Ammon's horn (tissue), 1 donor: Measurements from ENCODE around the gene KRT77.
"Not testable (repeated sequence)": the region's sequence is repeated elsewhere in the genome, so short reads cannot be mapped to it uniquely, and the experiment has no call there.

Source experiments
- DNase-seq: peaks from one replicate; pipeline ENCODE4 v3.0.0-alpha.2; 2016; ENCODE audit warnings: low spot score

Gene KRT77

DNA sequence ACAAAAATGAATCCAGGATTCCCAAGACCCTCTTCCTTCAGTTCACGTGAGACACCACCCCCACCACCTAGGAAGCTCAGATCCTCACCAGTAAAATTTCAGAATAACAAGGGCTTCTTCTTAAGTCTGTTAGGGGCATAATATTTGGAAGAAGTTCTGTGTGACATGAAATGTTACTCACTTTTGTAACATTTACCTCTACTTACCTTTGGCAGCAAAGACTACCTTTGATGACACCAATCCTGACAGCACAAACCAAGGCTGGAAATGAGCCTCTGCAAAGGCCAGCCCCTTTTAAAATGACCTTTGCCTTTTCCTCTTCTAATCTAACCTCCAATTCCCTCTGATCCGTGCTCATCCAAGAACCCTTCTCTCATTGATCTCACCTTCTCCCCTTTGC, 19.4 kb upstream of the KRT77 start:
- DNase-seq, result no peak

DNA sequence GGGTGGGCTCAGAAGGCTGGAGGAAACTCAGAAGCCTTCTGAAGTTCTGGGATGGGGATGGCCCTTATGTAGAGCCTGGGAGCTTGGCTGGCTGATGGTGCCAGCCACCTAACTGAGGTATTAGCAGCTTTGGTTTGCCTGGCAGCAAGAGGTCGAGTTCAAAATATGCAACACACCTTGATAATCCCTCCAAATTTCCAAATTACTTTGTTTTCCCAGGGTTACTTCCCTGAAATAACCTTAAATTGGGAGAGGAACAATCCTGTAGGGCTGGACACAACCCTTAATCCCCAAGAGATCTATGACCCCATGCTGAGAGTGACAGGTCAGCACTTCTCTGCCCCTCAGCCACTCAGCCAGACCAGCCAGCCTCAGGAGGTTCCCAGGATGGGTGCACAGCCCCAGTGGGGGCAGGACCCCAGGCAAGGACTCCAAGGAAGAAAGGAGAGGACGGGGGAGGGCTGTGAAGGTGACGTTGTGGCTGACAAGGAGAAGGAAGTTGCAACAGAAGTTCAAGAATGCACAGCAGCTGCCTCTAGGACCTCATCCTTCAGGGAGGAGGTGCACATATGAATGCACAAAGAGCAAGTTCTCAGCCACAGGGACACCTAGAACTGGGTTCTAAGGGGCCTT, 18.6 kb upstream of the KRT77 start:
- DNase-seq, result no peak

DNA sequence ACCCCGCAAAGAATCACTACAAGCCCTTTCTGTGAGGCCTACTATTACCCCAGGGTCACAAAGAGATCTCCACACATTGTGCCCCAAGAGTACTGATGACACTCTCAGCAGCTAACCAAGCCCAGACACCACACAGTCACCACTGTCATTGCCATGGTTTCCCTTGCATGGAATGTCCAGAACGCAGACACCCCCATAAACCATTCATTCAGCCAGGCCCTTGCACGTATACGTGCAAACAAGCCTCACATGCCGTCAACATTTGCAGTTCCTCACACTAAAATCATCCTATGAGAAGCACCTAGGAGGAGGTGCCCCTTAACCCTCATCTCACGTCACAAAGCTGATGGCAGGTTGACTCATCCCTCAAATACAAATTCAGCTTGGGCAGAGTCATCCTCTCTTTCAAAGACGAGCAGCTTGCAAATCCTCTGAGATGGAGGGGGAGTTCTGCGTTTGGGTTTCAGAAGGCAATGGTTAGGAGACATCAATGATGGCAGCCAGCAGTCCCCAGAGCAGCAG, 17.1 kb upstream of the KRT77 start:
- DNase-seq, result no peak

DNA sequence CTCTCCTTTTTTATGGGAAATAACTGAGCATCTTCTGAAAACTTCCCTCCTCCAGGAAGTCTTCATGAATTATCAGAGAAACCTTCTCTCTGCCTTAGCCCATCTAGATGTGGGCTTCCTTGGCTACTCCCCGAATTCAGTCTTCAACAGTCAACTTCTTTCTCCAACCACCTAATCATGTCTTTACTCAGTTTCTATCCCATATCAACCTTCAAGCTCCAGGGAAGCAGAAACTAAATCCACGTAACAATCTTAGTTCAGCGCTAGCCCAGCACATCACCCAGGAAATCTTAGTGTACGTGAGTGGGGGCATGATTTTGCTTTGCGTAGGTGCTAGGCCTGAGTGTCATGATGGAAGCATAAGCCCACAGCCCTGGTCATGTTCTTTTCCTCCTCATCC, 12.7 kb upstream of the KRT77 start:
- DNase-seq, result no peak

DNA sequence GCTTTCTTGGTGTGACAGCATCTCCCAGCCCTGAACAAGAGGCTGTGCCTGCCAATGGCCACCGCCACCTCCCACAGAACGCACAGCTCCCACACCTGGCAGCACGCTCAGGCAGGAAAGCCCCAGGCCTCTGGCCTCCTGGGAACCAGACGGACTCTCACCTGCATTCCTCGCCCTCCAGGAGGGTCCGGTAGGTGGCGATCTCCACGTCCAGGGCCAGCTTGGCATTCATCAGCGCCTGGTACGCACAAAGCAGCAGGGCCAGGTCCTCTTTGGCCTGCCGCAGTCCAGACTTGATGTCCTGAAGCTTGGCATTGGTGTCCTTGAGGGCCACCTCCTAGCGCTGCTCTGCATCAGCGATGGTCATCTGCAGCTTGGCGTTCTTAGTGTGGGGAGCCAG, 12.1 kb upstream of the KRT77 start:
- no peak for DNase-seq

DNA sequence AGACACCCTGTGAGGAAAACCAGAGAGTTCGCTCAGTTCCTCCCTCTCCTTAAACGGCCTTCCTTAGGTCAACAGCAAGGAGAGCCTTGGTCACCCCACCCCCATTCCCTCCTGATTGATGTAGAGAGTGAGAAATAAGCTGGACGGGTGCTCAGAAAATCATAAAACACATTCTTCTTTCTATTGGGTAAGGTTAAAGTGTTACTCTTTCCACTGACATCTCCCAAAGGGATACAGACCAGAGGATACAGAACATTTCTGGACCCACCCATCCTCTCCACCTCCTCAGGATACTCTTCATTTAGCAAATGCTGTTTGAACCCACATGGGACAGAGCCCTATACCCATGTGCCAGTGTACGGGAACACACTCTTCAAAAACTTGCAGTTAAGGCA, 11.6 kb upstream of the KRT77 start:
- no peak for DNase-seq

DNA sequence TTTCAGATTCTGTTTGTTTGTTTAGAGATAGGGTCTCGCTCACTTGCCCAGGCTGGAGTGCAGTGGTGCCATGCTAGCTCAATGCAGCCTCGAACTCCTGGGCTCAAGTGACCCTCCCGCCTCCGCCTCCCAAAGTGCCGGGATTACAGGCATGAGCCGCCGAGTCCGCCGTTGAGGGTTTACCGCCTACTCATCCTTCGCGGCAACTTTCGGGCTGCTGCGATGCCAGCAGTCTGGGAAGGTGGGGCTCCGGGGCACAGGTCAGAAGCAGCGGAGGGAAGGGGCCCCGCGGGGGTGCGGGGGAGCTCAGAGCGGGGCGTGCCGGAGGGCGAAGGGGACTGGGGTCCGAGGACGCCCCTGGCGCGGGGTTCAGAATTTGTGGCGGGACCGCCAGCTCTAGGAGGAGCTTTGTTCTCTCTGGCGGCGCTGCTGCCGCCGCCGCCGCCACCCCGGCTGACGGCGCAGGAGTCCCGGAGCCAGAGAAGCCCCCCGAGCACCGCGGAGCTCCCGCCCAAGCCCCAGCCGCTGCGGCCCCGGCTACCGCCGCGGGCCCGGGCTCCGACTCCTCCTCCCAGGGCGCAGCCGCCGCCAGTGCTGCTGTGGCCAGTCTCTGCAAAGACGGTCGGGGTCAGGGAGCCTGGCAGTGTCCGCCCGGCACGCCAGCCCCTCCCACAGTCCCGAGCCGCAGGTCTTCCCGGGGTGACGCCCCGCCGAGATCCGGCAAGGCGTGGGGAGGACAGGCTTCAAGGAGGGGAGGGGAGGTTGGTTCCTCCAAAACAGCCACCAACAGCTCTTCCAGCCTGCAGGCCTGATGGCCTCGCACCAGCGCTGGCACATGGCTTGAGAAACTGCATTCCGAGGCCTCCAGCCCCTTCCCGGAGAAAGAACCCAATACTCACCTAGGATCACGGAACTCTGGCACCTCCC, 10.9 kb upstream of the KRT77 start:
- no peak for DNase-seq

DNA sequence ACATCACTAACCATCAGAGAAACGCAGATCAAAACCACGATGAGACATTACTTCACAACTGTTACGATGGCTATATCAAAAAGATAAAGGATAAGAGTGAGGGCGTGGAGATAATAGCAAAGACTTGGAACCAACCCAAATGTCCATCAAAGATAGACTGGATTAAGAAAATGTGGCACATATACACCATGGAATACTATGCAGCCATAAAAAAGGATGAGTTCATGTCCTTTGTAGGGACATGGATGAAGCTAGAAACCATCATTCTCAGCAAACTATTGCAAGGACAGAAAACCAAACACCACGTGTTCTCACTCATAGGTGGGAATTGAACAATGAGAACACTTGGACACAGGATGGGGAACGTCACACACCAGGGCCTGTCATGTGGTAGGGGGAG, 8.8 kb upstream of the KRT77 start:
- DNase-seq, result not testable (repeated sequence)

DNA sequence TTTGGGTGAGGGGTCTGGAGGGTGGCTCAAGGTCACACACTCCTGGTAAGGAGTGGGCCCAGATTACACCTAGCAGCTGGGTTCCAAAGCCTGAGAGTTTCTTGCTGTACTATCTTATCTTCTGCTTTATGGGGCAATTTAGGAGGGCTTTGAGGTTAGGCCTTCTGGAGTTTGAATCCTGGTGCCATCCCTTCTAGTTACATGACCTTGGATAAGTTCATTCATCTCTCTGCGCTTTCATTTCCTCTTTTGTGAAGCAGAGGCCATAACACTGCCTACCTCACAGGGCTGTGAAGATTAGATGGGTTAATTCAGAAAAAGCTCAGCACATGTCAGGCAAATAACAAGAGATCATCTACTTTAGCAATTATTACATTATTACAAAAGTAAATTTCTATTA, 7.4 kb upstream of the KRT77 start:
- no peak for DNase-seq

DNA sequence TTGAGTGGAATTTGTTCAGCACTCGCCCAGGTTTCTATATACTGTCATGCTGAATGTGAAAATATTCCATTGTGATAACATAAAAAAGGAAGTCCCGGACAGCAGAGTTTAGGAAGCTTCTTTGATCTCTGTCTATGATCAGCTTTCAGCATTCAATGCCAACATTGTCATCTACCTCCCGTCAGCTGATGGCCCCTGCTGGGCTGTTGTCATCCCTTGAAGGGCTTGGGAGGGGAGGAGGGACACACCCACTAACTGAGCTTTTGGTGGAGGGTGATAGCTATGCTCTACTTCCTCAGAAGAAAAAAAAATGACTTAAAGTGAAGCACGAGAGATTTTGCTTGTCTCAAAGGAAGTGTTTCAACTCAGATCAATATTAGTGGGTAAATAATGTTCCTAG, 4.7 kb upstream of the KRT77 start:
- no peak for DNase-seq

DNA sequence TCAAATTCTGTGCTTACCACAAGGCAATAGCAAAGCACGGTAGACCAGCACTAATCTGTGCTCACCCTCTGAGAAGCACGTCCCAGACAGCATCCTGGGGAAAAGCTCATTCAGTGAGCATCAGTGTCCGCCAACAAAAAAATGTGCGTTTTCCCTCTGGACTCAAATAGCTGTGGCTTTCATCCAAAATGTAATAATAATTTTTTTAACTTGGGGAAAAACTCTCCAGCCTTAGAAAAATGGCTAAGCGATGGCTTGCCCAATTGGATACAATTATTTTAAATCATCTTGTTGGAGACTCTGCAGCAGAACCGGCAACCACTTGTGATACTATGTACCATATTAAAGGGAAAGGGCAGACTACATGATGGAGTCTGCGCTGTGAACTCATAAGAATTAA, 1.1 kb upstream of the KRT77 start:
- no peak for DNase-seq

DNA sequence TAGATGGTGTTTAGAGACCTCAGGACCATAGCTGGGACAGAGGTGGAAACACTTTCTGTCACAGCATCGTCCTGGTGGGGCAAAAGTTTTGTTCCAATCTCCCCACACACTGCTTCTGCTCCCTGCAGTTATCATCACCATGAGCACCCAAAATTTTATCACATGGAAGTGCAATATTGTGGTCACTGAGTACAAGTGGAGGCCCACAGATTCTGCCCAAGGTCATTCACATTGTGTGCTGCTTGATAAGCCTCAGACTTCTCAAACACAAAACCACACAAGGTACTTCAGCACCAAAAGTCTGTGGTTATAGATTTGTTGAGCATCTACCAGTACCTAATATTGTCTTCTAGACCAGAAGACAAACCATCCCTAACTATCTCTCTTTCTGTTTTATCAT, 554 bp upstream of the KRT77 start:
- DNase-seq, result no peak

DNA sequence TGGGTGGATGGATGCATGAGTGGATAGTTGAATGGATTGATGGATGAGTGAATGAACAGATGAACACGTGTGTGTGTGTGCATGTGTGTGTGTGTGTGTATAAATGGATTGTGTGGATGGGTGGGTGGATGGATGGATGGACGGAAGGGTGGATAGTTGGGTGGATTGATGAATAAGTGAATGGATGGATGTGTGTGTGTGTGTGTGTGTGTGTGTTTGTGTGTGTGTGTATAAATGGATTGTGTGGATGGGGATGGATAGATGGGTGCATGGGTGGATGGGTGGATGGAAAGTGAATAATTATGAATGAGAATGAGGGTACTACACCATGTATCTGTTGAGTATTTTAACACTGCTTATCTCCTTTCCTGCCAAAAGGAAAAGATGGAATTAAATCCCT, 986 bp downstream of the KRT77 start:
- DNase-seq, result no peak

DNA sequence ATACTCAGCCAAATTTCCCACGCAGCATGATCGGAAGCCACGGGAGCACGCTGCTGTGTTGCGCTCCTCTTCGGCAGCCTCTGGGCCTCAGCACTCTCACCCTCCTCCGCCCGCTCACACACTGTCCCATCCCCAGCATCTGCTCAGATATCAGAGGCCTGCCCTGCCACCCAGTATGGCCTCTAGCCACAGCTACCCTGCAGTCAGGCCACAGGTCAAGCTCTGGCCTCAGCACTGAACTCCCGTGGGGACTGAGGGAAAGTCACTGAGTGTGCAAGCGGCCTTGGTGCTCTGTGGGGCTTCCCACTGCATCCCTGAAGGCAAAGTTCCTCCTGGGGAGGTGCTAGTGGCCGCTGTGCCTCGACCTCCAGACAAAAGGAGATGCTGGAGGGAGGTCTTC, 2.0 kb downstream of the KRT77 start:
- no peak for DNase-seq

DNA sequence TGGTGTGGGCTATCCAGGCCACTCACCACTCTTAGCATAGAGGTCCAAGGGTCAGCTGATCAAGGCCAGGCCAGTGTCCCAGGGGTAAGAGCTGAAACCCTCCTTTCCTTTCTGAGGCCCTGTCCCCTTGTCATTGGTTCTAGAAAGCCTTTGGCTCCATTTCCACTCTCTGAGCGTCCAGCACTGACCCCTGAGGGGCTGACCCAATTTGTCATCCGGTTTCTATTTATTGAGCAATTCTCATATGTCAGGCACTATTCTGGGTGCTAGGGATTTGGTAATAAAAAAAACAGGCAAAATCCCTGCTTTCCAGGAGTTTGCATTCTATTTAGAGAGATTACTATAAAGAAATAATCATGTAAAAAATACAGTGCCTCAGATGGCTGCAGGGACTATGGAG, 3.4 kb downstream of the KRT77 start:
- no peak for DNase-seq

DNA sequence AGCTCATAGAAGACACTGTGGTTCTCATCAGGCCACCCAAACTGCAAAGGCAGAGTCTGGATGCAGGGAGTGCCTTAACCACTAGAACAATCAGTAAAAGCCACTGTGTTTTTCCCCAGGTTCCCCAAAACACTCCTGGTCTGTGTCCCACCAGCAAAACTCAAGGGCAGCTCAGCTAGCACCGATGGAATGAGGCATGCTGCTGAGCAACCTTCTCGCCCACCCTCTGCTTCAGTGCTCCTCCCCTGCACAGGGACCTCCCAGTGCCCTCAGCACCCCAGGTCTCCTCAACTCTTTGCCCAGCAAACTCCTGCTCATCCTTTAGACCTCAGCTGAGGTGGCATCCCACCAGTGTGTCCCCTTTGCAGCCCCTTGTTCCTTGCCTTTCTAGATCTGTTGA, 4.0 kb downstream of the KRT77 start:
- no peak for DNase-seq

DNA sequence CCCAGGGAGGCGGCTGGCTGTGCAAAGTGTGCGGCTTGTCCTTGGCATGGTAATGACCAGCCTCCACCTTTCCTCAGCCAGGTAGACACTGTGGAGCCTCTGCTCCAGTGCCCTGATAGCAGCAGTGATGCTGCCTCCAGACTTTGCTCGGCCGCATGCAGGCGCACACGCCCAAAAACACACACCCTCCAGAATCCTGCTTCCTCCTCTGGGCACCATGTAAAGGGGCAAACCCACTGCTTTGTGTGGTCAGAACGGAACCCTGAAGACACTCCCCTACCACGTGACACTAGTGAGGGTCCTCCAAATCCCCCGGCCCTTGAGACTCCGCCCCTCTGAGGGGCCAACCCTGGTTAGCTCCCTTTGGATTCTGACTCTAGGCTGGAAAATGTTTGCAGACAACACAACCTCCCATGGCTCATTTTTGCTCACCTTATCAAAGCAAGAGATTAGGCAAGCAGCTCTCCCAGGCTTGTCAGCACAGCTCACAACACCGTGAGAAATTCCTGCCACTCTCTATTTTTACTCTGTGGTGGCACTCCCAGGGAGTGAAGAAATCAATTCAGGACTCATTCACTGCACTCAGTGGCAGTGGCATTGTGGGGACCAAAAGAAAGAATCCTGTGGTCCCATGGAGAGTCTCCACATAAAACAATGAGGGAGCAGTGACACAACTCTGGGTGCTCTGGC, 4.5 kb downstream of the KRT77 start:
- DNase-seq, result no peak

DNA sequence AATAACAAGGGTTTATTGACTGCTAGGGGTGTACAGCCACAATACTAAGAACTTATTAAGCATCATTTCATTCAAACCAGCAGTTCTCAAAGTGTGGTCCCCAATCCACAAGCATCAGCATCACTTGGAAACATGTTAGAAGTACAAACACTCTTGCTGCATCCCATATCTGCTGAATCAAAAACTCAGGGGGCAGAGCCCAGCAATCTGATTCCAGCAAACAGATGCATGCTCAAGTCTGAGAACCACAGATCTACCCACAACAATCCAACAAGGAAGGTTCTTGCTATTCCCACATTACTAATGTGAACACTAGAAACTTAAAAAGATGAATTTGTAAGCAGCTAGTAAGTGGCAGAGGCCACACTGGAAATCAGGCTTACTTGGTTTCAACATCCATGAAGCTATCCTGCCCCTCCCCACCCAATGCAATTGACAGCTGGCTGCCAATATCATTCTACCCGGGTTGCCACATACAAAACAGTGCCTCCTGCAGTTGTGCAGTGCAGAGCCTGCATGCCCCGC, 6.2 kb downstream of the KRT77 start:
- DNase-seq, result no peak

DNA sequence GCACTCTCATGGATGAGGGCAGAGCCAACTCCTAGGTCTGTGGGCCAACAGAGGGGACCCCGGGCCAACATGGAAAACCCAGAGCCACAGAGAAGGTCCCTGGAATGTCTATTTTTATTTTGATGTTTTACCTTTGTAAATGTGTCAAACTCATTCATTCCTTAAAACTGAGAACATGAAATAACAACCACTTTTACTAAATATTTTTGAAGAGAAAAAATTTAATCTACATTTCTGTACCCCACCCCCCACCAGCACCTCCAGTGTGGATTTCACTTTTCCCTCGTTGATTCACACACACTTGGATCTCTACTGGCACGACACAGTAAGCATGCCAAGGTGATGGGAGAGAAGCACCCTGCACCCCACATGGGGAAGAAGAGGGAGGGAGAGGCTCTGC, 6.7 kb downstream of the KRT77 start:
- DNase-seq, result no peak

DNA sequence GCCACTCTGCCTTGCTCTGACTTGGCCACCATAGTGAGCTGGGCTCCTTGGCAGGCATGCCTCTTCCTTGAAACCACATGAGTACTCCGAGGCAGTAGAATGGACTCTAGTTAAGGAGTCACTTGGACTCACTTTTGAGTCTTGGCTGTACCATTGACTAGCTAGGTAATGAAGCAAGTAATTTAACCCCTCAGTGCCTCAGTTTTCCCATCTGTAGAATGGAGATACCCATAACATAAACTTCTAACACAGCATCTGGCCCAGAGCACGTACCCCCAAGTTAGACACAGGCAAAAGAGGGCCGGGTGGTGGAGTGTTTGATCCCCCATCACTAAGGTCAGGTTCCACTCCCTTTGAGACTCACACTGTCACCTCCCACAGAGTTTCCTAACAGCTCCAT, 8.3 kb downstream of the KRT77 start:
- no peak for DNase-seq

DNA sequence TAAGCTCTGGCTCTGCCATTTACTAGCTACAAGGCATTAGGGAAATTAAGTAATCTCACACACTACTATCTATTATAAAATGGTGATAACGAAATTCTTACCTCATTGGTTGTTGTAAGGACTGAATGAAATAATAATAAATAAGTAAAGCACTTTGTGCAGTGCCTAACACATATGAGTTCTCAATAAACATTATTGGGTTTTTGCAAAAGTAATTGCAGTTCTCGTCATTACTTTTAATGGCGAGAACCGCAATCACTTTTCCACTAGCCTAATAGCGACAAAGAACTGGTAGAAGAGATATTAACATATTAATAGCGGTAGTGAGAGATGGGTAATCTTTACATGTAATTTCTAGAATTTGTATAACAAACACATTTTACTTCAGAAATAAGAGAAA, 9.2 kb downstream of the KRT77 start:
- no peak for DNase-seq

DNA sequence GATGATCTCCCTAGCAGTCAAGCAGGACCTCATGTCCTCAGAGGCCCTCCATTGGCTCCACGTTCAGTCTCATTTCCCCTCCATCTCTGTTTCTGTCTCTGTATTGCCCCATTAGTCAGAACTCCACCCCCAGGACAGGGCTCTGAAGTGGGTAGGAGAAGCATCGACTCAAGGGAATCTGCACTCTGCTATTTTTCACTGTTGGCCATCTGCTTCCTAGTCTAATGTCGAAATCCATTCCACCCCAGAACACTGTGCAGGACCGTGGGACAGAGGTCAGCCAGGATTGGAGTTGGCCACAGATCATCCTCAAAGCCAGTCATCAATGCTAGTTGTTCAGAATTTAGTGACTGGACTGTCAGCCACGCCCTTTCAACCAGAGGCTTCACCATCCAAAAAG, 10.1 kb downstream of the KRT77 start:
- DNase-seq, result no peak

DNA sequence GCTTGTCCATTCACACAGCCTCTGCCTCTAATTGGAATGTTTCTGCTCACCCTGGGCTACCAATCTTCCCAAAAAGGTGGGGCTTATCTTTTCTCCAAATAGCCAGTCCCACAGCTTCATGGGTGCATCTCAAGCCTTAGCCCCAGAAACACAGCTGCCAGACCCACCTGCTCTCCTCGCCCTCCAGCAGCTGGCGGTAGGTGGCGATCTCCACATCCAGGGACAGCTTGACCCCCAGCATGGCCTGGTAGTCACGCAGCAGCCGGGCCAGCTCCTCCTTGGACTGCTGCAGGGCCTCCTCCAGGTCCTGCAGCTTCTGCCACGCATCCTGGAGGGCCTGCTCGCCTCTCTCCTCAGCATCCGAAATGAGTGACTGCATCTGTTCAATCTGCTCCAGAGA, 11.1 kb downstream of the KRT77 start:
- no peak for DNase-seq
